T-helper 1 cell treated with Interleukin-12 subunit alpha and Interleukin-12 subunit beta and Interleukin-4 antibody, amounts not matched to agents 30 μg/mL and 1 μg/mL, for 36 hours (primary cell): ENCODE data around the gene HIF1AN.

ENCODE experiments used
- H3K27ac Mint-ChIP-seq: one replicate; pipeline ENCODE4 v1.8.0; 2021; ENCODE audit warnings: mild to moderate bottlenecking, mixed read lengths
- H3K27me3 Mint-ChIP-seq: one replicate; pipeline ENCODE4 v1.8.0; 2021; ENCODE audit warnings: low read depth, mixed read lengths
- H3K36me3 Mint-ChIP-seq: one replicate; pipeline ENCODE4 v1.8.0; 2021; ENCODE audit warnings: low read depth, mixed read lengths
- H3K4me1 Mint-ChIP-seq: one replicate; pipeline ENCODE4 v1.8.0; 2021; ENCODE audit warnings: low read depth, mixed read lengths
- H3K4me3 Mint-ChIP-seq: one replicate; pipeline ENCODE4 v1.8.0; 2021; ENCODE audit warnings: mild to moderate bottlenecking, moderate library complexity, mixed read lengths
- H3K9me3 Mint-ChIP-seq: one replicate; pipeline ENCODE4 v1.8.0; 2021; ENCODE audit warnings: mixed read lengths

The HIF1AN gene

DNA sequence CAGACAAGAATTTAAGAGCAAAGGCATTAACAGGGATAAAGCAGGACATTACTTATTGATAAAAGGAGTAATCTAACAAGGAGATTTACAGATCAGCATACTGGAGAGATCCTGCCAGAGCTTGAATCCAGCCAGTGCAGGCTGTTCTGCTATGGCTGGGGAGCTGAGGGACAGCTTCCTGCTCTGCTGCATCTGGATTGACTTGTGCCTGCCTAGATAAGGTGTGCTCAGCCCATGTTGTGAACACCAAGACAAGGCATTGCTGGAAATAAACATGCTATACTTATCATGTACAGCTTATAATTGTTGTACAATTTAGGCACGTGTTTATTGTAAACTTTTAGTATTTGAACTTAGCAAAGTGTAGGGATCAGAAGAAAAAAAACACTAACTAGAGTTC, 71.7 kb downstream of the HIF1AN start:
- Mint-ChIP-seq H3K27me3 (peaks cover 49% of the 10 kb centered on the region), H3K4me1 (no peaks in the 10 kb centered on the region), H3K4me3 (no peak overlapping the region), H3K36me3 (no peaks in the 10 kb centered on the region), H3K27ac (no peak overlapping the region), H3K9me3 (no peaks in the 10 kb centered on the region)
